CD4-positive, alpha-beta T cell treated with Interleukin-15 for 1 hour (primary cell): ENCODE results near the gene LAMTOR4.
A peak's percentile ranks its signal among the peaks of the same experiment; 100 is the strongest.

ENCODE experiments used
- DNase-seq: peaks from one replicate; pipeline ENCODE4 v3.0.0-alpha.2; 2020

LAMTOR4 gene

DNA sequence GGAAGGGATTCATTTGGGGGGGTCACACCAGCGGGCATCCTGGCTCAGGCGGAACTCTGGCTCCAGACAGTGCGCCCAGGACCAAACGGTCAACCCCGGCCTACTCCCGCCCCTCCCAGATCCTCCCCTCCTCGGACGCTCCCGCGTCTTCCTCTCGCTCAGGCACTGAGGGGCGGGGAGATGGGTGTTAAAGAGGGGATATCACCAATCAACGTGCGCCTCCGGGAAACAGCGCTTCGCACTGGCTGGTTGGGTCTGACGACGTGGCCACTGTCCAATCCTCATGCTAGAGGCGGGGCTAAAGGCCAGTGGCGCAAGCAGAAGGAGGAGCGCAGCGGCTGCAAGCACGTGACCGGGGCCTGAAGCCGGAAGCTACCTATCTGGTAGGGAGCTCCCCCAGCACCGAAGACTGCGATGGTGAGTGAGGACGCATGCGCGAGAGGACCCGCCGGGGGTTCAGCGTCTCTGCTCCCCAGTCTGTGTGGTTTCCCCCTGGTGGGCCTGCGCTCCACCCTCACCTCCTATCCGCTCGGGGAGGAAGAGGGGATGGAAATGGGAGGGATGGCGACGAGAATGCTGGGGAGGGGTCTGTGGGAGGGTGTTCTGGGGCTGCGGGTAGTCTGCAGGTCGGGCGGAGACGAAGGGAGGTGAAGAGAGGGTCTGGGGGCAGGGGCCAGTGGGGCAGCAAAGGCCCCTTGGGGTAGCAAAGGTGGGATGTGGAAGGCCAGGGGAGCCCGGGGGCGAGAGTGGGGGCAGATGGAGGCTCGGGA, at the start of gene LAMTOR4:
Gene LAMTOR4, plus strand, starts transcription at position 360 of the 770 bp plus-strand sequence. Its CDS starts 55 bp downstream, at position 415.
- peak; percentile 100 for DNase-seq

- no peak for DNase-seq
These were observed 49.3 kb upstream of the LAMTOR4 start for GRCh38 chr7:100099452-100099851.

GRCh38 chr7:100100420-100101015, 48.2 kb upstream of the LAMTOR4 start:
- peak; percentile 84 for DNase-seq

DNA sequence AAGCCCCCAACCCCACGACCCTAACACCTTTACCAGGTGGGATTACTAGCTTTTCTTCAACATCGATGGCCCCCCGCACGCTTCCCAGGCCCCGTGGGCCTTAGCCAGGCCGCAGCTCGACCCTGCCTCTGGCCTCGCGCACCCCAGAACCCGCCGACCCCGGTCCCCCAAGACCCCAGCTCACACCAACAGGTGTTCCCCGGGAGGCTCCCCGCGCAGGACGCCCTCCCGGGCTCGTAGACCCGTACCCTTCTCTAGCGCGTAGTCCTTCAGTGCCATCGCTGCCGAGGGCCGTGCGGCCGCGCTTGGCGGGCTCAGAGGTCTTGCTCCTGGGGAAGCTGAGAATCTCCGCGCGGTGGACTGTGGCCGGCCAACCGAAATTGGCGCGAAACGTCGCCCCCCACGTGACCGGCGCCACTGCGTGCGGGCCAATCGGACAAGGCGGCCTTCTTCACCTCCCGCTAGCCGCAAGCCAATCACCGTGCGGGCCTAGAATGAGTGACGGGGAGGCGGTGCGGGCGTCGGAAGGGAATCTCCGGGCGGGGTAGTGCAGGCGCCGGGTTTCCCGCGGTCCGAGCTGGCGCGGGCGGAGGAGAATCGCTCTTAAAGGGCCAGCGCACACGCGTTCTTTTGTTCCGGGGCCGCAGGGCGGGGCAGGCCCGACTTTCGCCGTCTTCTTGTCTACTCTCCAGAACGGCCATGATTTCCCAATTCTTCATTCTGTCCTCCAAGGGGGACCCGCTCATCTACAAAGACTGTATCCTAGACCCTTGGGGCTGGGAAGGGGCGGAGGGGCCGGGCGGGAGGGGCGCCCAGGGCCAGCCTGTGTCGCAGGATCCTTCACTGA, 47.5 kb upstream of the LAMTOR4 start, which contains the start of the genes AP4M1 and MCM7:
Gene AP4M1, plus strand, starts transcription at position 628 of the 847 bp plus-strand sequence. Its CDS starts 72 bp downstream, at position 700.
Gene MCM7, minus strand, starts transcription at position 382 of the 847 bp plus-strand sequence. Its CDS starts 103 bp downstream, at position 279.
- peak; percentile 96 for DNase-seq

GRCh38 chr7:100102950-100103840, 45.5 kb upstream of the LAMTOR4 start:
- no peak for DNase-seq

GRCh38 chr7:100105534-100105933, 43.2 kb upstream of the LAMTOR4 start:
- DNase-seq, result no peak

- DNase-seq, result no peak
These were observed 42.1 kb upstream of the LAMTOR4 start for GRCh38 chr7:100106633-100107032.

DNA sequence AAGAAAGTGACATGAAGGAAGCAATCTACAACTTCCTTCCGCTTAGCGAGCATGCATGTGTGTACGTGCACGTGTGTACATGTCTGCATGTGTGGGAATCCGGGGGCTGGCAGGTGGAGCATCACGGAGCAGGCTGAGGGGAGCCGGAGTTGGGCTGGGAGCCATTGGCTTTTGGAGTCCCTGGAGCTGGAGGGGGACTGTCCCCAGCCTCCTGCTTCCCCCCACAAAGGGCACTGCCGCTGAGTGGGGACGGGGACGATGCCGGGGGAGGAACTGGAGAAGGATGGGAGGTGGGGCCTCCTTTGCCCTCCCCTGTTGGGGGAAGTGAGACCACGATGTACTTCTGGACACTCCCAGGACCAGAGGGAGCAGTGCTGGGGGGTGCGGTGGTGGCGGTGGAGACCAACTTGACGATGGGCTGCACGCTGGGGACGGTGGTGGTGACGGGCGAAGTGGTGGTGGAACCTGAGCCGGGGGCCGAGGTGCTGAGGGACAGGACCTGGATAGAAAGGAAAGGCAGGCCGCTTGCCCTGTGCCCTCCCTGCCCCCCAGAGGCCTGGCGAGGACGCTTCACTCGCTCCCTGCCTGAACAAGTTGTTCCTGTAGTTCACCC, 41.5 kb upstream of the LAMTOR4 start:
- no peak for DNase-seq

GRCh38 chr7:100107890-100108289, 40.8 kb upstream of the LAMTOR4 start:
- DNase-seq, result no peak

- DNase-seq, result no peak
These were observed 39.1 kb upstream of the LAMTOR4 start for GRCh38 chr7:100109521-100110163.

DNA sequence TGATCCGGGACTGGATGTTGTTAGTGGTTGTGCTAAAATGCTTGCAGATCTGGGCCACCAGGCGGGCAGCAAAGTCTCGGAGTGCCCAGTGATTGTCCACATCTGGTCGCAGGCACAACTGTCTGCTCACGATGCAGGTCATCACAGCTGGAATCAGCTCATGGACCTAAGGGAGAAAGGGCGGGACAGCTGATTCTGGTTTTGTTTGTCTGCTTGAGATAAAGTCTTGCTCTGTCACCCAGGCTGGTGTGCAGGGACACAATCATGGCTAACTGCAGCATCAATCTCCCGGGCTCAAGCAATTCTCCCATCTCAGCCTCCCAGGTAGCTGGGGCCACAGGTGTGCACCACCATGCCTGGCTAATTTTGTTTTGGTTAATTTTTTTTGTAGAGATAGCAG, 37.6 kb upstream of the LAMTOR4 start:
- no peak for DNase-seq

- no peak for DNase-seq
These were observed 36.8 kb upstream of the LAMTOR4 start for GRCh38 chr7:100111914-100112313.

- DNase-seq, result no peak
These were observed 33.7 kb upstream of the LAMTOR4 start for GRCh38 chr7:100115026-100115425.

DNA sequence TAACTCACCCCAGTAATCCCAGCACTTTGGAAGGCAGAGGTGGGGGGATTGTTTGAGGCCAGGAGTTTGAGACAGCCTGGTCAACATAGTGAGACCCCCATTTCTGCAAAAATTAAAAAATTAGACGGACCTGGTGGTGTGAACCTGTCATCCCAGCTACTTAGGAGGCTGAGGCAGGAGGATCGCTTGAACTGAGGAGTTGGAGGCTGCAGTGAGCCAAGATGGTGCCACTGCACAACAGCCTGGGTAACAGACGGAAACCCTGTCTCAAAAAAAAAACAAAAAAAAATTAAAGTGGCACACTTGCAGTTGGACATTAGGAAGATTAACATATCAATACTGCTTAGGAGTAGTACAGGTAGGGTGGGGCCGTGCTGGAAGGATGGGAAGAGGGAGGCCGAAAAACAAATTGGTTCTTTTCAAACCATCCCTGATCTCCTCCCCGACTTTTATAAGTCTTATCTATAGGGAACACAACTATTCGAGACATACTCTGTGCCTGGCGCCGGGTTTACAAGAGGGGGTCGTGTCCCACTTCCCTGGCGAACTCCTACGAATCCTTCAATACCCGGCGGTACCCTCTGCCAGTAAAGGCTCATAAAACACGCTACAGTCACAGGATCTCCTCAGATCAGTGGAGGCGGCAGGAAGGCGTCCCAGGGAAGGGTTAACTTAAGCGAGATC, 30.2 kb upstream of the LAMTOR4 start:
- no peak for DNase-seq

GRCh38 chr7:100119072-100119969, 29.4 kb upstream of the LAMTOR4 start, which contains the start of the genes CNPY4 and TAF6:
CNPY4 (plus strand) TSS chr7:100119634; CDS start chr7:100119745, 111 bp downstream.
TAF6 (minus strand) TSS chr7:100119358; CDS start chr7:100114209, 5,149 bp downstream.
- DNase-seq, result peak; percentile 94

DNA sequence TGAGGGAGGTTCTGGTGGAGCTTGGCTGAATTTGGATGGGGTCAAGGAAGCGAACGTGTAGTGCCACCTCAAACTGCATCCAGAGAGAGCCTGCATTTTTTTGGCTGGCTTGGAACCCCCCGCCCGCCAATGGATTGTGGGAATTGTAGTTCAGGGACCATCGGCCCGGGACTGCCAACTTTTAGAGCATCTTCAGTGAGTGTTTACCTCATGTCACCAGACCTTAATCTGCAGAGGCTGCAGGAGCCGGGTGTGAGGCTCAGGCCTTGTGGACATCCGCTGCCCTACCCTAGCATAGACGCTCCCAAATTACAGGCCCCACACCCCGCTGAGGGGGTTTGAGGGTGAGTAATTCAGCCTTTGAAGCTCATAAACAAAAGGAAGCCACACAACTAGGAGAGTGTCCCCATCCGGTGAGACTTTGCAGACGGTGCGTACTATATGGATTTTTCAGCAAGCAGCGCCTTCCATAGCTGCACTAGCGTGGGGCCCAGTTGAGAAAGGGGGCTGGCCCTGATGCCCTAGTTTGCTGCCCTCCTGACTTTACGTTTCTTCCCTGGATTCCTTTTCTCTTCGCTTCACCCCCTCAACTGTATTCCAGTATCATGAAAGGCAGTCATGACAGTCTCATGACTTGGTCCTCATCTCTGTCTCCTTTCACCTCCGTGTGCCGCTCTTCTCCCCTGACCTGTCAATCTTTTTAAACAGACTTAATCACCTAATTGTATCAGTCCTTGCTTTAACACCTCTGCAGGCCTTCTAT, 28.6 kb upstream of the LAMTOR4 start:
- DNase-seq, result peak; percentile 60

GRCh38 chr7:100120733-100121036, 28.0 kb upstream of the LAMTOR4 start:
- no peak for DNase-seq

- DNase-seq, result no peak
These were observed 26.7 kb upstream of the LAMTOR4 start for GRCh38 chr7:100122067-100122466.

DNA sequence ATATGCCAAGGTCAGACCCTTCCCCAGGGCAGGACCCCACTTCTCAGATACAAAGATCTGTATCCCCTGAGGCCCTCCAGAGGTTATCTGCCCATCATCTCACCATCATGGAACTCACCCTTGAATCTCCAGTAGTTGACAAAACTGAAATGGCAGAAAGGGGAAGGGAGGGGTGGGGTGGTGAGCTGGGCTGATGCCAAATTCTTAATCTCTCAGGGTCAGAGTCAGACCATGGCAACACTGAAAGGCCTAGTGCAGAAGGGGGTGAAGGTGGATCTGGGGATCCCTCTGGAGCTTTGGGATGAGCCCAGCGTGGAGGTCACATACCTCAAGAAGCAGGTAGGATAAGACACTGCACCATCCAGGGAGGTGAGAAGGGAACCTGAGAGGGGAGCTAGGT, 26.1 kb upstream of the LAMTOR4 start:
- DNase-seq, result no peak
